Dermis blood vessel endothelial cell (primary cell): ENCODE data around the gene NRDE2. TPM values are rescaled to one million over a fixed set of nuclear protein-coding genes. Genes with fewer than 3 reads are reported as not detected.

Experiments used
- DNase-seq: peaks from one replicate; pipeline ENCODE4 v3.0.0; 2010
- total RNA-seq: library from RNA; depleted of rRNA; stranded (reverse); fragments of >200 nt; gene quantifications from 2 replicates; pipeline ENCODE4 v1.2.3, GENCODE V29; 2014

Gene NRDE2
- total RNA-seq, 1 donor from 2014 or later = 12.3 TPM

GRCh38 chr14:90295870-90296516 lies 35.7 kb downstream of the NRDE2 start:
- no peak for DNase-seq

GRCh38 chr14:90294872-90295271 lies 36.9 kb downstream of the NRDE2 start:
- DNase-seq = no peak

GRCh38 chr14:90293766-90294730 lies 37.7 kb downstream of the NRDE2 start:
- DNase-seq = no peak

- DNase-seq = no peak
Observed at GRCh38 chr14:90291699-90292098, 40.0 kb downstream of the NRDE2 start.

GRCh38 chr14:90290337-90291011 lies 41.3 kb downstream of the NRDE2 start:
- DNase-seq = no peak

- peak; percentile 72 for DNase-seq
Observed at GRCh38 chr14:90288651-90289355, 42.9 kb downstream of the NRDE2 start.

- DNase-seq = no peak
Observed at GRCh38 chr14:90287791-90288190, 44.0 kb downstream of the NRDE2 start.

GRCh38 chr14:90281756-90282155 lies 50.0 kb downstream of the NRDE2 start:
- DNase-seq = no peak

- peak; percentile 65 for DNase-seq
Observed at GRCh38 chr14:90281261-90281660, 50.5 kb downstream of the NRDE2 start.

GRCh38 chr14:90280096-90280495 lies 51.6 kb downstream of the NRDE2 start:
- DNase-seq = no peak

GRCh38 chr14:90278199-90279175 lies 53.3 kb downstream of the NRDE2 start:
- DNase-seq = no peak

- DNase-seq = no peak
Observed at GRCh38 chr14:90277581-90278198, 54.1 kb downstream of the NRDE2 start.

GRCh38 chr14:90276646-90277367 lies 54.9 kb downstream of the NRDE2 start:
- DNase-seq = no peak

GRCh38 chr14:90275820-90276219 lies 55.9 kb downstream of the NRDE2 start:
- DNase-seq = peak; percentile 71

GRCh38 chr14:90275458-90275814 lies 56.3 kb downstream of the NRDE2 start:
- DNase-seq = no peak

- peak; percentile 91 for DNase-seq
Observed at GRCh38 chr14:90274808-90275457, 56.8 kb downstream of the NRDE2 start.

- no peak for DNase-seq
Observed at GRCh38 chr14:90274019-90274418, 57.7 kb downstream of the NRDE2 start.

- DNase-seq = peak; percentile 50
Observed at GRCh38 chr14:90273532-90273931, 58.2 kb downstream of the NRDE2 start.

GRCh38 chr14:90272523-90272922 lies 59.2 kb downstream of the NRDE2 start:
- peak; percentile 48 for DNase-seq

GRCh38 chr14:90268420-90268819 lies 63.3 kb downstream of the NRDE2 start:
- DNase-seq = no peak
